GM18526 (cell line): ENCODE measurements around the gene ADGRF5.

Experiments
- POLR2A ChIP-seq: IDR thresholded peaks from 3 replicates; pipeline ENCODE4 v1.6.1; 2011; ENCODE audit not compliant: insufficient read length; ENCODE audit errors: extremely low read depth

ADGRF5 gene

GRCh38 chr6:46940433-46941226 lies 18.9 kb upstream of the ADGRF5 start:
- TF ChIP-seq POLR2A, result no peak

DNA sequence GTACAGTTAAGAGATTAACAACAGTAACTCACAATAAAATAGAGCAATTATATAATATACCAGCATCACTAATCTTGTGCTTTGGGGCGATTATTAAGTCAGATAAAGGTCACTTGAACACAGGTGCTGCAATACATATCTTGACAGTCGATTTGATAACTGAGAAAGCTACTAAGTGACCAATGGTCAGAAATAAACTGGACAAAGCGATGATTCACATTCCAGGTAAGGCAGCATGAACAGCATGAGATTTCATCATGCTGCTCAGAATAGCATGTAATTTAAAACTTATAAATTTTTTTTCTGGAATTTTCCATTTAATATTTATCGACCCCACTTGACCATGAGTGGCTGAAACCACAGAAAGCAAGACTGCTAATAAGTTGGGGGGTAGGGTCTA lies 15.9 kb upstream of the ADGRF5 start:
- no peak for TF ChIP-seq POLR2A

GRCh38 chr6:46935687-46936086 lies 13.9 kb upstream of the ADGRF5 start:
- no peak for TF ChIP-seq POLR2A

GRCh38 chr6:46933751-46934150 lies 12.0 kb upstream of the ADGRF5 start:
- TF ChIP-seq POLR2A, result no peak

DNA sequence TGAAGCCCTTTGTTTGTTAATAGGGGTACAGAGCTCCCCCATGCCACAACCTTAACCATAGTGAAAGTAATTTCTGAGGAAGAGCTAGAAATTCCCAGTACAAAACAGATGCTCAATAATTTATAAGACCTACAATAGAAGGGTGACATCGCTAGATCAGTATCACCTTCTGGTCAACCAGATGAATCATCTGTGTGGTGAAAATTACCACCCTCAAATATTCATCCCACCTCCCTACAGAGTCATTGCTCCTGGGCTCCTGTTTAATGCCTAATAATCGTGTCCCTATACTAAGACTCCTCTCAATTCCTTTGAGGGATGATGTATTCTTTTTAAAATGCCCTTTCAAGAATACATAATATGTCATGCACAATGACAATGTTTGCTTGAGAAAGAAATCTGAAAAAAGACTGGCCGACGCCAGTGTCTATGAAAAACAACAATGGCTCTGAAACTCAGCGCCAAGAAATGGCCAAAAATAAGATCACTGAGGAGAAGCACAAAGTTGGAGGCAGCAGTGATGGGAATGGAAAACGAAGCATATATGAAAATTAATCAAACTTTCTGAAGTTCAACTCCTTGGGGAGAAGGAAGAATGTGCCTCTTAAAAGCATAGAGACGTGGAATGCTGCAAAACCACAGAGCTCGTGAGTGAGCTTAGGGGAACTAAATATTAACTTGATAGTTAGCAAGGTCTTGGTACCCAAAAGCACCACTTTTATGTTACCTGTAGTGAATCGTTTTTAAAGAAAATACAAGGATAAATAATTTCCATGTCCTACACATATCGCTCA lies 11.0 kb upstream of the ADGRF5 start:
- TF ChIP-seq POLR2A, result no peak

GRCh38 chr6:46931416-46931815 lies 9.7 kb upstream of the ADGRF5 start:
- TF ChIP-seq POLR2A, result no peak

GRCh38 chr6:46930331-46930730 lies 8.6 kb upstream of the ADGRF5 start:
- TF ChIP-seq POLR2A, result no peak

- no peak for TF ChIP-seq POLR2A
These were observed 5.3 kb upstream of the ADGRF5 start for GRCh38 chr6:46927066-46927465.

- TF ChIP-seq POLR2A, result no peak
These were observed 4.7 kb upstream of the ADGRF5 start for GRCh38 chr6:46926481-46926880.

- no peak for TF ChIP-seq POLR2A
These were observed 4.0 kb upstream of the ADGRF5 start for GRCh38 chr6:46925563-46926253.

GRCh38 chr6:46923476-46923875 lies 1.7 kb upstream of the ADGRF5 start:
- no peak for TF ChIP-seq POLR2A

GRCh38 chr6:46921059-46921458 lies 679 bp downstream of the ADGRF5 start:
- TF ChIP-seq POLR2A, result no peak

DNA sequence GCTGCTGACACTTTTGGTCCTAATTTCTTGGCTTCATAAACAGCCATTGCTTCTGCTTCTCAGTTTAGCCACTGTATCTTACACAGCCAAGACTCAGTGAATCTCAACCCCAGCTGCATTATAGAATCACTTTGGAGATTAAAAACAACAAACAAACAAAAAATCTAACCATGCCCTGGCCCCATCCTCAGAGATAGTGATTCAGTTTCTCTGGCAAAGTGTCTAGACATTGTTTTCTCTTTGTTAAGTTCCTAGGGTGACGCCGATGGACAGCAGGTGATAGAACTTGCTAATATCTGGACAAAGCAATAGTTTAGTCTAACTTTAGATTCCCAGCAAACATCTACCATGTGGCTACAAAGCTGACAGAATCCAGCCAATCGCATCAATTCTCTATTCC lies 2.9 kb downstream of the ADGRF5 start:
- no peak for TF ChIP-seq POLR2A

DNA sequence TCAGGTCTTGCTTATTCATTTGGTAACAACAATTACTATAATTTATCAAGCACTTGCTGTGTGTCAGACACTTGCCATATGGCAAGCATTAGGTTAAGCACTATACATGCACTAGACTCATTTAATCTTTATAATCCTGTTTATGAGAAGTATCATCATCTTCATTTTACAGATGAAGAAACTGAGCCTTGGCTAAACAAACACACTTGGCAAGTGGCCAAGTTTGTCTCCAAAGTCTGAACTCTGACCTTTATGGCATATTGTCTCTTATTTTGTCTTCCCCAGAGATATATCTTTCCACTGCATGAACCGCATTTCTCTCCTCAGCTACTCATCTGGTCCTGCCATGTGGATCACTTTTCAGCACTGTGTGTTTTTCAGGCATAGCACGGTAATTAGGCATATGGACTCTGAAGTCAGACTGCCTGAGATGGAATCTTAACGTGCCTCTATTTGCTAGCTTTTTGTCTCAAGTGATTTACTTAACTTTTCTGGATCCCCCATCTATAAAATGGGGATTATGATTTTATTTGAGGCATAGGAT lies 4.7 kb downstream of the ADGRF5 start:
- TF ChIP-seq POLR2A, result no peak

GRCh38 chr6:46915866-46916265 lies 5.9 kb downstream of the ADGRF5 start:
- TF ChIP-seq POLR2A, result no peak
